Inferior parietal cortex (tissue), 1 donor: Measurements from ENCODE around the gene PEMT.

Experiments
- DNase-seq: peaks from one replicate; pipeline ENCODE4 v3.0.0-alpha.2; 2016; ENCODE audit errors: extremely low spot score

Gene PEMT

DNA sequence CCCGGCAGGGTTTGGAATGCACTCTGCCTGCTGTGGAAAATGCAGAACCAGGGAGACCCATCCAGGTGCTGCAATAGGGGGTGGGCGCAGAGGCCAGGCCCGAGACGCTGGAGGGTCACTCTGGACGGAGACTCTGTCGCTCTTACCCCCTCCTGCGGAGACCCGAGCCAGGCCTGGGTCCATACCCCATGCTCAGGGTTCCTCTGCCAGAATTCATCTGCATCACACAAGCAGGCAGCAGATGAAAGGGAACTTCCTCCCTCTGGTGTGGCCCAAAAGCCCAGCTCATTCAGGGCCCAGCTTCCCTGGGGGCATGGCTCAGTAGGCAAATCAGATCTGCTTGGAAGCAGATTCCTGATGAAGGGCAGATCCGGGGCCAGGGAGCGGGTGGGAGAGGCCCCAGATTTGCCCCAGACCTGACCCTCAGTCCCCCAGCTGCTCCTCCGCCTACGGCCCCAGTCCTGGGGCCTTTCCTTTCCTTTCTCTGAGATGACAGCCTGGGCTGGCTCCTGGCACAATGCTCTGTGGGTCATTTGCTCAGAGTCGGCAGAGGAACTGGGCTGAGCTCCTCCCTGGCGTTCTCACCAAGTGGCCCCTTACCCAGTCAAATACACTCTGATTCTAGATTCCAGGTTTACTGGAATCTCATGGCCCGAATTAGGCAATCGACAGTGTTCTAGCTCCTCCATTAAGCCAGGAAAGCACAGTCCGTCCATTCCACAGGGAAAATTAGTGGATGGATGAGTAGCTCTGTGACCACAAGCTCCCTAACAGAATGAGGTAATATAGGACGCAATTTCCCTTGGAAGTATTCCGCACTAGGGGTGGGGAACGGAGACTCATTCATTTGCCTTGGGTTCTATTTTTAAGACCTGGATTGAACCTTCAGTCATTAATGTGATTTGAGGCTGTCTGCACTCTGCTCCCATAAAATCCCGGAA, 76.2 kb downstream of the PEMT start:
- DNase-seq: no peak

- DNase-seq: no peak
Measured at GRCh38 chr17:17514361-17514992, 77.0 kb downstream of the PEMT start.

GRCh38 chr17:17513626-17514025, 77.9 kb downstream of the PEMT start:
- no peak for DNase-seq

- DNase-seq: no peak
Measured at GRCh38 chr17:17512866-17513265, 78.6 kb downstream of the PEMT start.

DNA sequence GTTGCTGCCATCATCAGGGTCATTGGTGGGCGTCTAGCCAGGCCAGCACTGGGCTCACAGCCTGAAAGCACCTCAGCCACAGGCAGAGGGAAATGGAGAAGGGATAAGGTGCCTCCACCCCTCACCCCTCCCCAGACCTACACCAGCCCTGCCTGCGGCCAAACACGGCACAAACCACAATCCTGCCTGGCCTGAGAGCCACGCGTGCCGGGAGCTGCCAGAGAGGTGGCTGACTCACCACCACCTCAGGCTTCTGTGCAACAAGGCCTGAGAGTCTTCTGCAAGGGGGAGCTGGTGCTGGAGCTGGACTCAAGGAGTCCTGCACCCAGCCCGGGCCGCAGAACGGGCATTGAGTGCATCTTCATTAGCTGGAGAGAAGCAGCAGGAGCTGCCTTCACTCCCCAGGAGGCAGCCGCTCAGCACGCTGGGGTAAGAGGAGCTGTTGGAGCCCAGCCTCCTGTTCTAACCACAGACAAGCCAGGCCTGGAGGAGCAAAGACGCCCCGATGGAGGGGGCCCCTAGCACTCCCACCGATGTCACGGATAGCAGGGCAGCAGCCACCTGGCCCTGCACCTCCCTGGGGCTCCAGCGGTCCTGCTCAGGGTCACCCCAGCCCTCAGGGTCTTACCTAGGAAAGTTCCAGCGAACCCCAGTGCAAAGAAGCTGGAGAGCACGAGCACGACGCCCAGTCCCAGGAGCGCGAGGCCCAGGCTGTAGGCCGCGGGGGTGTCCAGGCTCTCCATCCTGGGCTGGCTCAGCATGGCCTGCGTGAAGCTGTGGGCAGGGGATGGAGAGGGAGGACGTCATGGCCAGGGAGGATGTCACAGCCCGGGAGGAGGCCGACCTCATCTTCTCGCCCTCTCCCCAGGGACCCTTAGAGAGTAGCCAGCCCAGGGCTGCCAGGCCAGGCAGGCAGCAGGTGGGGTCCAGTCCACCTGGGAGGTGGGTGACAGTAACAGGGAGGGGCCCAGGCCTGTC, 79.3 kb downstream of the PEMT start:
- no peak for DNase-seq

- DNase-seq: no peak
Measured at GRCh38 chr17:17511293-17511741, 80.2 kb downstream of the PEMT start.

DNA sequence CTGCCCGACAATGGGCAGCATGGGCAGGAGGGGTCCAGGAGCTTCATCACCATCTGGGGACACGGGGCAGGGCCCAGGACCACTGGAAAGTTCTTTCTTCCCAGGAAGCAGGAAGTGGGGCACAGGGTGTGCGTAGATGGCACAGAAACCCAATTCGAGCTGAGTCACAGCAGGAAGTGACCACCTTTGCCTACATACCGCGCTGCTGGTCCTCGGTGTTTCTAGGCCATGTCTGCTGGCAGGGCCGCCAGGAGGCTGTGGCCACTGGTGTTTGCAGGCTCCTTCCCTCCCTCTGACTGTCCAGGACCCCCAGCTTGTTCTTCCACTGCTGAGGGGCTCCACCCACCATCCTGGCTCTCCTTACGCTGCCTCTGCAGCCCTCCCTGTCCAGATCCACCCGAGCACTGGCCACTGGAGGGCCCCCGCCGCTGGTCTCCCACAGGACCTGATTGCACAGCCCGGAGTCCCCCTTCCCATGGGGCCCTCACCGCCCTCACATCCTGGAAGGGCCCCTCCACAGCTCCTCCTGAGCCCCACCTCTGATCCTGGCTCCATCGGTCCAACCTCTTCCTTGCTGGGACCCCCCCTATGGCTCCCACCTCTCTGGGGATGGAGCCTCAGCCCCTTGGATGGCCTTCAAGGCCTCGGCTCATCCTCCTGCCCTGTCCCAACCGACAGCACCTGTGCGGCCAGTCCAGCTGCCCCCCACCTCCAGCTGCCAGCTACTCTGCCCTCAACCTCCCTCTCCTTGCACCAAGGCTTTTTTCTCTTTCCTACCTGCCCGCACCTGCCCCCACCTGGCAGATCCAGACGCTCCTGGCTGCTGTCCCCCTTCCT, 80.8 kb downstream of the PEMT start:
- no peak for DNase-seq

GRCh38 chr17:17509601-17510425, 81.7 kb downstream of the PEMT start:
- DNase-seq: no peak

GRCh38 chr17:17508646-17509591, 82.6 kb downstream of the PEMT start:
- DNase-seq: no peak

GRCh38 chr17:17508019-17508535, 83.4 kb downstream of the PEMT start:
- no peak for DNase-seq

GRCh38 chr17:17507465-17508011, 84.0 kb downstream of the PEMT start:
- no peak for DNase-seq

DNA sequence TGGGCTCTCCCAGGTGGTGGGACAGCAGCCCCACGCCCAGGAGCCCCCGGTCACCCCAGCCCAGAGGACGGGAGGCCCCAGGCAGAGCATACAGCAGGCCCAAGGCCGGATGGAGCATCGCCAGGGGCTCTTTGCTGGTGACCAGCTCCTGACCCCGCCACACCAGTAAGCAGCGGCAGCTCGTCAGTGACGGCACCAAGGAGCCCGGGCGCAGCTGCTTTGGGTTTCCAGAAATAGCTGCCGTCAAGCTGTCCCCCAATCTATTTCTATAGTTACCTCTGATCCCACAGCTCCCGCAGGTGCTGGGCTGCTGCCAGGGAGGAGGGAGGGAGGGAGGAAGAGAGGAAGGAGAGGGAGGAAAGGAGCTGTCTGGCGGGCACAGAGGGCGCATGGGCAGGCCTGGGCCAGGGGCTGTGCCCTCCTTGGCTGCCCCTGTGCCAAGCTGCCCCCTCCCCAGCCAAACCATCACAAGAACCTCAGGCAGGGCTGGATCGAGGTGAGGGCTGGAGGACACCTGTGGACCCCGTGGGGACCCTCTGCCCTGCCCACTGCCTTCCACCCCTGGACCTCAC, 84.5 kb downstream of the PEMT start:
- DNase-seq: no peak

GRCh38 chr17:17506181-17506741, 85.2 kb downstream of the PEMT start:
- DNase-seq: no peak

- DNase-seq: no peak
Measured at GRCh38 chr17:17505610-17506171, 85.8 kb downstream of the PEMT start.

- no peak for DNase-seq
Measured at GRCh38 chr17:17505151-17505550, 86.4 kb downstream of the PEMT start.

- no peak for DNase-seq
Measured at GRCh38 chr17:17504341-17505140, 87.0 kb downstream of the PEMT start.
